Caco-2 (cell line): ENCODE data around the gene DLG2. TPM values are rescaled to one million over a fixed set of nuclear protein-coding genes. Genes with fewer than 3 reads are reported as not detected.

Source experiments
- BruUV-seq: library from RNA; stranded (reverse); fragments of 400-500 nt; replicated peaks from 2 replicates; lab custom pipeline; 2021; lab: Mats Ljungman, UMichigan
- CTCF ChIA-PET: fragments of 300-600 bp; sonication (Branson Sonifier 250); formaldehyde crosslinking; loops from one replicate; lab custom pipeline; 2022; ENCODE audit warnings: antibody characterized with exemption; lab: Charles Lee
- POLR2A ChIA-PET: fragments of 300-600 bp; sonication (Branson Sonifier 250); formaldehyde crosslinking; loops from one replicate; lab custom pipeline; 2022; ENCODE audit warnings: antibody characterized with exemption; lab: Charles Lee
- DNase-seq, 2 experiments: peaks; one replicate each; pipeline versions ENCODE4 v3.0.0 to v3.0.0-alpha.2; 2020 to 2022
- H3K27me3 ChIP-seq: replicated peaks from 2 replicates; pipeline ENCODE4 v1.6.0; 2011; ENCODE audit warnings: low read length; ENCODE audit not compliant: control insufficient read depth, insufficient read depth
- H3K36me3 ChIP-seq: 2 replicates; pipeline ENCODE4 v1.5.1; 2011; ENCODE audit warnings: low read length; ENCODE audit not compliant: control insufficient read depth, insufficient read depth
- H3K4me1 ChIP-seq: fragments of 250-450 bp; sonication (Bioruptor Pico); 2 replicates; pipeline ENCODE4 v1.5.1; 2020; ENCODE audit warnings: mild to moderate bottlenecking
- H3K4me3 ChIP-seq: 2 replicates; pipeline ENCODE4 v1.5.1; 2011; ENCODE audit warnings: low read depth, mild to moderate bottlenecking, control low read depth, low read length
- H3K9me3 ChIP-seq: fragments of 250-450 bp; sonication (Bioruptor Pico); 2 replicates; pipeline ENCODE4 v1.5.1; 2020; ENCODE audit warnings: mild to moderate bottlenecking, moderate library complexity
- H3K27ac Mint-ChIP-seq: one replicate; pipeline ENCODE4 v1.8.0; 2022; ENCODE audit warnings: mixed read lengths; ENCODE audit not compliant: unreplicated experiment
- H3K27me3 Mint-ChIP-seq: one replicate; pipeline ENCODE4 v1.8.0; 2022; ENCODE audit warnings: mixed read lengths; ENCODE audit not compliant: insufficient read depth, unreplicated experiment
- H3K36me3 Mint-ChIP-seq: one replicate; pipeline ENCODE4 v1.8.0; 2022; ENCODE audit warnings: mild to moderate bottlenecking, mixed read lengths; ENCODE audit not compliant: insufficient read depth, unreplicated experiment
- H3K4me1 Mint-ChIP-seq: one replicate; pipeline ENCODE4 v1.8.0; 2022; ENCODE audit warnings: low read depth, mixed read lengths; ENCODE audit not compliant: unreplicated experiment
- H3K4me3 Mint-ChIP-seq: one replicate; pipeline ENCODE4 v1.8.0; 2022; ENCODE audit warnings: mild to moderate bottlenecking, moderate library complexity, mixed read lengths; ENCODE audit not compliant: unreplicated experiment
- H3K9me3 Mint-ChIP-seq: one replicate; pipeline ENCODE4 v1.8.0; 2022; ENCODE audit warnings: mixed read lengths; ENCODE audit not compliant: unreplicated experiment
- intact Hi-C: fragments of 100-400 bp; cut with micrococcal nuclease; formaldehyde crosslinking; loops from one replicate; pipeline ENCODE4 v1.10.0; 2022; ENCODE audit not compliant: unreplicated experiment
- total RNA-seq: library from RNA; stranded (reverse); gene quantifications from 2 replicates; pipeline ENCODE4 v1.2.3, GENCODE V29; 2022
- TF ChIP-seq, protein P1 (sequence below), 2 experiments: fragments of 200-600 bp in 1 of 2; IDR thresholded peaks; 1 replicate in 1 of 2; 2 replicates in 1 of 2; pipeline versions ENCODE4 v1.5.1 to v1.8.0; 2011 to 2022; ENCODE audit warnings: antibody characterized with exemption in 1 of 2, control low read depth in 1 of 2, inconsistent platforms in 1 of 2, low read depth in 1 of 2, low read length in 1 of 2, mild to moderate bottlenecking in 1 of 2, moderate library complexity in 1 of 2; ENCODE audit not compliant: insufficient read depth in 1 of 2, severe bottlenecking in 1 of 2, unreplicated experiment in 1 of 2

Gene DLG2
- total RNA-seq, 1 experiment from 2014 or later: 21.6 TPM

DNA sequence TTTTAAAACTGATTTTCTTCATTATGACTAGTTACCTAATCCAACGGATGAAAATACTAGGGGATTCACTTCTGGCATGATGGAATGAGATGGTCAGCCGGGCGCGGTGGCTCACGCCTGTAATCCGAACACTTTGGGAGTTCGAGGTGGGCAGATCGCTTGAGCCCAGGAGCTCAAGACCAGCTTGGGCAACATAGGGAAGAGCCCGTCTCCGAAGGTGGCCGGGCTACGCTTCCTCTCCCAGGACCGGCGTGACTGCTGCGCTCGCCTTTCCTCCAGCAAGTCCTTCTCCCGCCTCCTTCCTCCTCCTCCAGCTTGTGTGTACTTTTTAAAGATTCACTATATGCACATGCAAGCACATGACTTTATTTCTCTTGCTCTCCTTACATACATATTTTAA, 1835.6 kb downstream of the DLG2 start:
- H3K4me3 Mint-ChIP-seq: no peak overlapping the region
- no peak for DNase-seq
- Histone ChIP-seq H3K27me3 (no peaks in the 10 kb centered on the region), H3K9me3 (no peaks in the 10 kb centered on the region), H3K36me3 (no peaks in the 10 kb centered on the region), H3K4me3 (no peak overlapping the region), H3K4me1 (no peaks in the 10 kb centered on the region)
- TF ChIP-seq, protein P1, sequence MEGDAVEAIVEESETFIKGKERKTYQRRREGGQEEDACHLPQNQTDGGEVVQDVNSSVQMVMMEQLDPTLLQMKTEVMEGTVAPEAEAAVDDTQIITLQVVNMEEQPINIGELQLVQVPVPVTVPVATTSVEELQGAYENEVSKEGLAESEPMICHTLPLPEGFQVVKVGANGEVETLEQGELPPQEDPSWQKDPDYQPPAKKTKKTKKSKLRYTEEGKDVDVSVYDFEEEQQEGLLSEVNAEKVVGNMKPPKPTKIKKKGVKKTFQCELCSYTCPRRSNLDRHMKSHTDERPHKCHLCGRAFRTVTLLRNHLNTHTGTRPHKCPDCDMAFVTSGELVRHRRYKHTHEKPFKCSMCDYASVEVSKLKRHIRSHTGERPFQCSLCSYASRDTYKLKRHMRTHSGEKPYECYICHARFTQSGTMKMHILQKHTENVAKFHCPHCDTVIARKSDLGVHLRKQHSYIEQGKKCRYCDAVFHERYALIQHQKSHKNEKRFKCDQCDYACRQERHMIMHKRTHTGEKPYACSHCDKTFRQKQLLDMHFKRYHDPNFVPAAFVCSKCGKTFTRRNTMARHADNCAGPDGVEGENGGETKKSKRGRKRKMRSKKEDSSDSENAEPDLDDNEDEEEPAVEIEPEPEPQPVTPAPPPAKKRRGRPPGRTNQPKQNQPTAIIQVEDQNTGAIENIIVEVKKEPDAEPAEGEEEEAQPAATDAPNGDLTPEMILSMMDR (IDR thresholded peaks at IDR 0.05; ENCODE audit: insufficient read depth in 1 of 2, low read depth in 1 of 2, low read length in 1 of 2, severe bottlenecking in 1 of 2, unreplicated experiment in 1 of 2): no peak
- ChIA-PET POLR2A (no interaction called here), CTCF (no interaction called here)
- H3K27me3 Mint-ChIP-seq: peaks cover 5% of the 10 kb centered on the region
- BruUV-seq: no TSS peak
- H3K36me3 Mint-ChIP-seq: no peaks in the 10 kb centered on the region
- H3K9me3 Mint-ChIP-seq: no peaks in the 10 kb centered on the region
- no peak overlapping the region for H3K27ac Mint-ChIP-seq
- intact Hi-C loops: no loop called here
- no peaks in the 10 kb centered on the region for H3K4me1 Mint-ChIP-seq

DNA sequence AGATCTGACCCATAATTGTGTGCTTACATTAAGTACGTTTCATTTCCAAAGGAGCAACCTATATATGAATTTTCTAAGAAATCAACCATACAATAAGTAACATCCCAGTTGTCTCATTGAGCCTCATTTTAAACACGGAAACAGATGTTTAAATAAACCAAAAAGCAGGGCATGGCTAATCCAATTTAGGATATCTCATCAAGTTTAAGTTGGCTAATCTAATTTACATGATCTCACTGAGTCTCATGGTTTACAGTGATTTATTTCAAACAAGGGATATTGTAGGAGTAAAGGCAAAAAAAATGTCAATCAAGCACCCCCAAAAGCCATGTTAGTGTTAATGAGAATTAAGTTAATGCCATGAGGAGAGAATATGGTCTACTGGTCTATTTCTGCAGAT, 1841.2 kb downstream of the DLG2 start:
- Mint-ChIP-seq H3K4me1 (no peaks in the 10 kb centered on the region), H3K36me3 (no peaks in the 10 kb centered on the region), H3K27me3 (peaks cover 4% of the 10 kb centered on the region), H3K27ac (no peak overlapping the region), H3K9me3 (no peaks in the 10 kb centered on the region), H3K4me3 (no peak overlapping the region)
- intact Hi-C loops: no loop called here
- no peaks in the 10 kb centered on the region for H3K36me3 ChIP-seq
- no TSS peak for BruUV-seq
- H3K9me3 ChIP-seq: no peaks in the 10 kb centered on the region
- H3K4me1 ChIP-seq: no peaks in the 10 kb centered on the region
- no peaks in the 10 kb centered on the region for H3K27me3 ChIP-seq
- H3K4me3 ChIP-seq: no peak overlapping the region
- DNase-seq: no peak
- CTCF ChIA-PET: no interaction called here
- POLR2A ChIA-PET: no interaction called here
- TF ChIP-seq, protein P1 (IDR thresholded peaks at IDR 0.05; ENCODE audit: insufficient read depth in 1 of 2, low read depth in 1 of 2, low read length in 1 of 2, severe bottlenecking in 1 of 2, unreplicated experiment in 1 of 2): no peak

DNA sequence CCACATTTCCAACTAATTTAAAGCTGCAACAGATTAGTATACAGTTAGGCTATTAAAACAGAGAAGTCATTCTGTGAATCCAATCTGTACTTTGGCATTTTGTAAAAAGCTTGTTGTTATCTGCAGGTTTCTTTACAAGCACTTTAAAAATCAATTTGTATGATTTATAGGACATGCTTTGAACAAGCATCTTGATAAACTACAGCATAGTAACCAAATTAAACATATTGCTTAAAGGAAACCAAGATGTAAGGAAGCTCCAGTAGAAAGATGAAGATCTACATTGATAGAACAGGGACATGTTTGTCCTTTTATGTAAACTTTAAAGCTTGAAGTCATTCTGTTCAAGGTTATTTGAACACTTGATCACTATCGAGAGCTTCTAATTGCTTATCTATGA, 1842.7 kb downstream of the DLG2 start:
- CTCF ChIA-PET: no interaction called here

More for the DNA sequence above, 1842.7 kb downstream of the DLG2 start:
- POLR2A ChIA-PET: interaction anchor here (0.5 kb wide), 2 partner anchors 51 to 928 kb away, joined by 4 to 7 read pairs; no protein-coding TSS in a partner anchor
- H3K9me3 Mint-ChIP-seq: no peaks in the 10 kb centered on the region
- intact Hi-C loops: no loop called here
- TF ChIP-seq, protein P1 (IDR thresholded peaks at IDR 0.05; ENCODE audit: insufficient read depth in 1 of 2, low read depth in 1 of 2, low read length in 1 of 2, severe bottlenecking in 1 of 2, unreplicated experiment in 1 of 2): no peak
- Histone ChIP-seq H3K36me3 (no peaks in the 10 kb centered on the region), H3K27me3 (no peaks in the 10 kb centered on the region), H3K4me1 (no peaks in the 10 kb centered on the region), H3K9me3 (no peaks in the 10 kb centered on the region), H3K4me3 (no peak overlapping the region)
- H3K27ac Mint-ChIP-seq: no peak overlapping the region
- no peaks in the 10 kb centered on the region for H3K4me1 Mint-ChIP-seq
- H3K27me3 Mint-ChIP-seq: peaks cover 6% of the 10 kb centered on the region
- BruUV-seq: no TSS peak
- DNase-seq: no peak
- no peaks in the 10 kb centered on the region for H3K36me3 Mint-ChIP-seq
- no peak overlapping the region for H3K4me3 Mint-ChIP-seq
